OCI-LY3 (cell line): Measurements from ENCODE around the gene TYRO3.

ENCODE experiments used
- CTCF ChIP-seq: fragments of 200-600, 300-600 bp; sonication (generic); IDR thresholded peaks from 2 replicates; pipeline ENCODE4 v1.5.1; 2014; ENCODE audit warnings: antibody characterized with exemption, low read length, low read depth
- EZH2phosphoT487 ChIP-seq: fragments of 200-600 bp; shearing (Covaris generic); IDR thresholded peaks from 2 replicates; pipeline ENCODE4 v1.6.1; 2018; ENCODE audit warnings: antibody characterized with exemption, mixed run types, low read depth

GRCh38 chr15:41596972-41597371 lies 38.0 kb downstream of the TYRO3 start:
- TF ChIP-seq CTCF (no peak), EZH2phosphoT487 (no peak)
